ES-I3 (cell line): ENCODE measurements around the gene AP2A2.

Source experiments
- H3K36me3 ChIP-seq: 2 replicates; pipeline ENCODE4 v1.6.1; 2013; ENCODE audit warnings: mild to moderate bottlenecking, low read length, control low read depth, moderate library complexity; ENCODE audit not compliant: insufficient read depth
- H3K4me1 ChIP-seq: 2 replicates; pipeline ENCODE4 v1.6.1; 2013; ENCODE audit warnings: mild to moderate bottlenecking, control low read depth, low read length; ENCODE audit not compliant: insufficient read depth
- H3K9ac ChIP-seq: 2 replicates; pipeline ENCODE4 v1.6.1; 2013; ENCODE audit warnings: low read depth, mild to moderate bottlenecking, low read length, moderate library complexity
- H3K9me3 ChIP-seq: 2 replicates; pipeline ENCODE4 v1.6.1; 2013; ENCODE audit warnings: mild to moderate bottlenecking, low read length, moderate library complexity; ENCODE audit not compliant: control insufficient read depth, insufficient read depth

AP2A2 gene

GRCh38 chr11:893008-893654, 32.5 kb upstream of the AP2A2 start:
- Histone ChIP-seq H3K9ac (no peak overlapping the region), H3K9me3 (no peaks in the 10 kb centered on the region), H3K36me3 (no peaks in the 10 kb centered on the region), H3K4me1 (peaks cover 10% of the 10 kb centered on the region; the same call in 1 of the 2 replicates)

GRCh38 chr11:894575-895201, 31.0 kb upstream of the AP2A2 start:
- Histone ChIP-seq H3K4me1 (peaks cover 10% of the 10 kb centered on the region; the same call in 1 of the 2 replicates), H3K9ac (no peak overlapping the region), H3K36me3 (no peaks in the 10 kb centered on the region; the same call in 1 of the 2 replicates), H3K9me3 (no peaks in the 10 kb centered on the region)

GRCh38 chr11:895331-896110, 30.1 kb upstream of the AP2A2 start:
- no peak overlapping the region for H3K9ac ChIP-seq
- no peaks in the 10 kb centered on the region; the same call in 1 of the 2 replicates for H3K36me3 ChIP-seq
- peaks cover 10% of the 10 kb centered on the region; the same call in 1 of the 2 replicates for H3K4me1 ChIP-seq
- no peaks in the 10 kb centered on the region for H3K9me3 ChIP-seq

- no peak overlapping the region for H3K9ac ChIP-seq
- H3K9me3 ChIP-seq, result no peaks in the 10 kb centered on the region
- no peaks in the 10 kb centered on the region for H3K4me1 ChIP-seq
- H3K36me3 ChIP-seq, result no peaks in the 10 kb centered on the region; the same call in none of the 2 replicates
Measured at GRCh38 chr11:897253-898142, 28.2 kb upstream of the AP2A2 start.

GRCh38 chr11:898143-898511, 27.5 kb upstream of the AP2A2 start:
- Histone ChIP-seq H3K4me1 (no peaks in the 10 kb centered on the region), H3K9me3 (no peaks in the 10 kb centered on the region), H3K9ac (no peak overlapping the region), H3K36me3 (no peaks in the 10 kb centered on the region; the same call in none of the 2 replicates)

GRCh38 chr11:898540-899190, 27.0 kb upstream of the AP2A2 start:
- H3K4me1 ChIP-seq, result no peaks in the 10 kb centered on the region
- no peaks in the 10 kb centered on the region for H3K9me3 ChIP-seq
- no peaks in the 10 kb centered on the region; the same call in none of the 2 replicates for H3K36me3 ChIP-seq
- H3K9ac ChIP-seq, result no peak overlapping the region

GRCh38 chr11:899724-900123, 25.9 kb upstream of the AP2A2 start:
- H3K36me3 ChIP-seq, result no peaks in the 10 kb centered on the region; the same call in none of the 2 replicates

GRCh38 chr11:900545-900944, 25.1 kb upstream of the AP2A2 start:
- Histone ChIP-seq H3K4me1 (no peaks in the 10 kb centered on the region), H3K9ac (no peak overlapping the region), H3K36me3 (no peaks in the 10 kb centered on the region; the same call in none of the 2 replicates), H3K9me3 (no peaks in the 10 kb centered on the region)

More at GRCh38 chr11:899724-900123, 25.9 kb upstream of the AP2A2 start:
- no peak overlapping the region for H3K9ac ChIP-seq
- no peaks in the 10 kb centered on the region for H3K9me3 ChIP-seq
- no peaks in the 10 kb centered on the region for H3K4me1 ChIP-seq

- Histone ChIP-seq H3K4me1 (no peaks in the 10 kb centered on the region), H3K9me3 (no peaks in the 10 kb centered on the region), H3K36me3 (no peaks in the 10 kb centered on the region; the same call in none of the 2 replicates), H3K9ac (no peak overlapping the region)
Measured at GRCh38 chr11:901452-902061, 24.1 kb upstream of the AP2A2 start.

- H3K36me3 ChIP-seq, result no peaks in the 10 kb centered on the region; the same call in none of the 2 replicates
- no peaks in the 10 kb centered on the region for H3K4me1 ChIP-seq
- H3K9ac ChIP-seq, result no peak overlapping the region
- H3K9me3 ChIP-seq, result no peaks in the 10 kb centered on the region
Measured at GRCh38 chr11:904380-904779, 21.3 kb upstream of the AP2A2 start.

- no peaks in the 10 kb centered on the region for H3K4me1 ChIP-seq
- no peaks in the 10 kb centered on the region; the same call in 1 of the 2 replicates for H3K36me3 ChIP-seq
- H3K9me3 ChIP-seq, result no peaks in the 10 kb centered on the region
- H3K9ac ChIP-seq, result no peak overlapping the region
Measured at GRCh38 chr11:905952-906351, 19.7 kb upstream of the AP2A2 start.

- Histone ChIP-seq H3K9ac (no peak overlapping the region), H3K36me3 (no peaks in the 10 kb centered on the region), H3K4me1 (no peaks in the 10 kb centered on the region), H3K9me3 (no peaks in the 10 kb centered on the region)
Measured at GRCh38 chr11:907668-908067, 18.0 kb upstream of the AP2A2 start.

- no peaks in the 10 kb centered on the region for H3K36me3 ChIP-seq
- H3K9ac ChIP-seq, result no peak overlapping the region
- no peaks in the 10 kb centered on the region for H3K4me1 ChIP-seq
- H3K9me3 ChIP-seq, result no peaks in the 10 kb centered on the region
Measured at GRCh38 chr11:908273-908672, 17.4 kb upstream of the AP2A2 start.
